IMR-90 (cell line): ENCODE data around the gene HNRNPH2. TPM values are rescaled to one million over a fixed set of nuclear protein-coding genes. Genes with fewer than 3 reads are reported as not detected.

Experiments used
- ATAC-seq: fragments of 200-7000 bp; cut with Tn5 transposase; 2 replicates; pipeline ENCODE4 v1.9.1; 2020; ENCODE audit warnings: low read depth, mild to moderate bottlenecking, moderate library complexity
- BruUV-seq: library from RNA; stranded (reverse); fragments of 400-500 nt; replicated peaks from 2 replicates; lab custom pipeline; 2021; lab: Mats Ljungman, UMichigan
- CTCF ChIA-PET: fragments of 300-600 bp; formaldehyde crosslinking; extraction: SDS; loops from one replicate; lab custom pipeline; 2021; ENCODE audit warnings: antibody characterized with exemption; lab: Yijun Ruan, JAX
- POLR2A ChIA-PET: fragments of 300-600 bp; sonication (Branson Sonifier 250); formaldehyde crosslinking; loops from one replicate; lab custom pipeline; 2022; ENCODE audit warnings: antibody characterized with exemption; ENCODE audit not compliant: unreplicated experiment; lab: Charles Lee
- DNase-seq: peaks from one replicate; pipeline ENCODE4 v3.0.0; 2013
- H2AFZ ChIP-seq: replicated peaks from 2 replicates; pipeline ENCODE3; 2013; ENCODE audit warnings: low read length, mild to moderate bottlenecking; ENCODE audit not compliant: poor library complexity
- H2AK5ac ChIP-seq: 2 replicates; pipeline ENCODE4 v1.6.1; 2013; ENCODE audit warnings: low read depth, low read length, inconsistent platforms
- H2AK9ac ChIP-seq: replicated peaks from 2 replicates; pipeline ENCODE3; 2013; ENCODE audit warnings: mild to moderate bottlenecking, low read depth, low read length, moderate library complexity; ENCODE audit not compliant: poor library complexity
- H2BK120ac ChIP-seq: 2 replicates; pipeline ENCODE4 v1.6.1; 2013; ENCODE audit warnings: low read depth, low read length, inconsistent platforms
- H2BK15ac ChIP-seq: 3 replicates; pipeline ENCODE4 v1.6.1; 2013; ENCODE audit warnings: low read depth, low read length, inconsistent platforms
- H2BK20ac ChIP-seq: 2 replicates; pipeline ENCODE4 v1.6.1; 2013; ENCODE audit warnings: low read depth, mild to moderate bottlenecking, inconsistent platforms, low read length, moderate library complexity
- H2BK5ac ChIP-seq: 2 replicates; pipeline ENCODE4 v1.6.1; 2013; ENCODE audit warnings: mild to moderate bottlenecking, low read depth, low read length, inconsistent platforms; ENCODE audit not compliant: poor library complexity, severe bottlenecking
- H3K14ac ChIP-seq: replicated peaks from 2 replicates; pipeline ENCODE4 v1.6.1; 2013; ENCODE audit warnings: low read depth, low read length, inconsistent platforms
- H3K18ac ChIP-seq: 2 replicates; pipeline ENCODE4 v1.6.1; 2013; ENCODE audit warnings: low read depth, low read length, control low read depth
- H3K23ac ChIP-seq: 2 replicates; pipeline ENCODE4 v1.6.1; 2013; ENCODE audit warnings: low read depth, low read length, inconsistent platforms
- H3K27ac ChIP-seq: 2 replicates; pipeline ENCODE4 v1.5.1; 2013; ENCODE audit warnings: mild to moderate bottlenecking, control low read depth, low read length; ENCODE audit not compliant: insufficient read depth
- H3K27me3 ChIP-seq: 2 replicates; pipeline ENCODE4 v1.6.1; 2013; ENCODE audit warnings: low read length; ENCODE audit not compliant: control insufficient read depth, insufficient read depth
- H3K36me3 ChIP-seq: 2 replicates; pipeline ENCODE4 v1.6.1; 2013; ENCODE audit warnings: low read length, mixed read lengths; ENCODE audit not compliant: control insufficient read depth, insufficient read depth
- H3K4ac ChIP-seq: 2 replicates; pipeline ENCODE4 v1.6.1; 2013; ENCODE audit warnings: low read depth, low read length, inconsistent platforms
- H3K4me1 ChIP-seq: 2 replicates; pipeline ENCODE4 v1.6.1; 2013; ENCODE audit warnings: low read length, mixed read lengths; ENCODE audit not compliant: control insufficient read depth, insufficient read depth
- H3K4me2 ChIP-seq: 2 replicates; pipeline ENCODE4 v1.6.1; 2013; ENCODE audit warnings: low read depth, mild to moderate bottlenecking, control low read depth, low read length, moderate library complexity
- H3K4me3 ChIP-seq: 2 replicates; pipeline ENCODE4 v1.5.1; 2013; ENCODE audit warnings: low read depth, mild to moderate bottlenecking, control low read depth, low read length, moderate library complexity; ENCODE audit not compliant: insufficient read depth
- H3K56ac ChIP-seq: 2 replicates; pipeline ENCODE4 v1.6.1; 2013; ENCODE audit warnings: low read length, inconsistent platforms; ENCODE audit not compliant: insufficient read depth; ENCODE audit errors: extremely low read depth
- H3K79me1 ChIP-seq, 2 experiments: 2 replicates each; pipeline ENCODE4 v1.6.1; 2013; ENCODE audit warnings: low read length in 2 of 2, inconsistent platforms in 1 of 2, low read depth in 1 of 2
- H3K9ac ChIP-seq: 2 replicates; pipeline ENCODE4 v1.6.1; 2013; ENCODE audit warnings: low read depth, low read length, control low read depth
- H3K9me1 ChIP-seq: 2 replicates; pipeline ENCODE4 v1.6.1; 2013; ENCODE audit warnings: low read length, inconsistent platforms; ENCODE audit not compliant: insufficient read depth
- H3K9me3 ChIP-seq: 2 replicates; pipeline ENCODE4 v1.6.1; 2013; ENCODE audit warnings: low read length; ENCODE audit not compliant: control insufficient read depth, insufficient read depth
- H4K20me1 ChIP-seq: 2 replicates; pipeline ENCODE4 v1.6.1; 2013; ENCODE audit warnings: low read length, inconsistent platforms; ENCODE audit not compliant: insufficient read depth
- H4K5ac ChIP-seq: 2 replicates; pipeline ENCODE4 v1.6.1; 2013; ENCODE audit warnings: mild to moderate bottlenecking, low read depth, low read length, control low read depth
- H4K8ac ChIP-seq, 2 experiments: 2 replicates each; pipeline ENCODE4 v1.6.1; 2013; ENCODE audit warnings: low read depth in 2 of 2, low read length in 2 of 2, control low read depth in 1 of 2, inconsistent platforms in 1 of 2
- H4K91ac ChIP-seq: 2 replicates; pipeline ENCODE4 v1.6.1; 2013; ENCODE audit warnings: low read depth, low read length, inconsistent platforms; ENCODE audit not compliant: insufficient read depth
- FOS ChIP-seq: fragments of 150-350 bp; IDR thresholded peaks from 2 replicates; pipeline ENCODE4 v1.6.1; 2016; ENCODE audit warnings: low read depth, low read length
- MAFK ChIP-seq: IDR thresholded peaks from 2 replicates; pipeline ENCODE4 v1.6.1; 2012; ENCODE audit warnings: low read depth, low read length, improper control_type of control experiment
- POLR2A ChIP-seq: IDR thresholded peaks from 2 replicates; pipeline ENCODE4 v1.6.1; 2012; ENCODE audit warnings: mild to moderate bottlenecking, low read depth, low read length
- WGBS, 2 experiments: methylation state at CpG; one replicate each; pipeline versions ENCODE4 v1.1.5 to v1.1.7; 2013; ENCODE audit warnings: missing lambda C conversion rate in 2 of 2; ENCODE audit not compliant: insufficient read length in 1 of 2; ENCODE audit errors: extremely low coverage in 2 of 2; 5-methylcytosine and 5-hydroxymethylcytosine counted together
- dilution Hi-C: fragments of 300-500 bp; cut with HindIII; formaldehyde crosslinking; loops from one replicate; pipeline ENCODE4 v1.14.3; 2018; ENCODE audit warnings: low sequenced_read_pairs; ENCODE audit not compliant: unreplicated experiment
- in situ Hi-C: fragments of 300-500 bp; cut with MboI; formaldehyde crosslinking; loops from 3 replicates; pipeline ENCODE4 v1.14.3; 2019; ENCODE audit warnings: low sequenced_read_pairs, inconsistent platforms, mixed read lengths
- intact Hi-C: fragments of 100-400 bp; cut with micrococcal nuclease; formaldehyde crosslinking; loops from 2 replicates; pipeline ENCODE4 v1.10.0; 2022
- polyA plus RNA-seq, 3 experiments: library from polyadenylated mRNA; depleted of rRNA; stranded (reverse); fragments of >200 nt; gene quantifications; 2 replicates each; pipeline ENCODE4 v1.2.3, GENCODE V29; 2012; ENCODE audit warnings: low replicate concordance in 1 of 3
- total RNA-seq: library from RNA; depleted of rRNA; stranded (reverse); fragments of >200 nt; gene quantifications from 2 replicates; pipeline ENCODE4 v1.2.3, GENCODE V29; 2012
- TF ChIP-seq, protein P1 (sequence below): fragments of 150-350 bp; IDR thresholded peaks from 2 replicates; pipeline ENCODE4 v1.6.1; 2016; ENCODE audit warnings: low read depth, mild to moderate bottlenecking, low read length, moderate library complexity, borderline replicate concordance

The HNRNPH2 gene
- total and polyA plus RNA-seq, 2 of the 4 experiments (the other 2 are of a cell fraction), result 42.8 to 54.3 TPM

DNA sequence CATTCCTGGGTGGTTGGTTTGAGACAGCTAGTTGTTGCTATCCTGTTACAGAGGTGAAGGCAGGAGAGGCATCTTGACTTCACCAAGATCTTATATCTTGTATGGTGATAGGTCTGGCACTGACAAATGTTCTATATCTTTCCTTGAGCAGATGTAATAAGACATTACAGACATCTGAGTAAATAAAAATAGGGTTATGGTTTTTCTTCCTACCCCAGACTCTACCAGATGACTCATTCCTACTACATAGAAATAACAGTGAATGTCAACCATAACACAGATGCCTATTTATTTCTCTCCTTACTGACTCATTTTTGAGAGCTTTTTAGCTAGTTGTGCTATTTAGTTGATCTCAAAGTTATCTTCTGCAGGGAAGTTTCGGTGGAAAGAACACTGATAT is 21.9 kb downstream of the HNRNPH2 start:
- POLR2A ChIA-PET, result interaction anchor here (0.7 kb wide), 1 partner anchor 1294 kb away, joined by 8 read pairs; no protein-coding TSS in a partner anchor
- TF ChIP-seq FOS (peak; percentile 58; the same call in 1 of the 2 replicates), POLR2A (no peak), MAFK (no peak)
- TF ChIP-seq, protein P1, sequence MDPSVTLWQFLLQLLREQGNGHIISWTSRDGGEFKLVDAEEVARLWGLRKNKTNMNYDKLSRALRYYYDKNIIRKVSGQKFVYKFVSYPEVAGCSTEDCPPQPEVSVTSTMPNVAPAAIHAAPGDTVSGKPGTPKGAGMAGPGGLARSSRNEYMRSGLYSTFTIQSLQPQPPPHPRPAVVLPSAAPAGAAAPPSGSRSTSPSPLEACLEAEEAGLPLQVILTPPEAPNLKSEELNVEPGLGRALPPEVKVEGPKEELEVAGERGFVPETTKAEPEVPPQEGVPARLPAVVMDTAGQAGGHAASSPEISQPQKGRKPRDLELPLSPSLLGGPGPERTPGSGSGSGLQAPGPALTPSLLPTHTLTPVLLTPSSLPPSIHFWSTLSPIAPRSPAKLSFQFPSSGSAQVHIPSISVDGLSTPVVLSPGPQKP, result no peak

More for the DNA sequence above, 21.9 kb downstream of the HNRNPH2 start:
- no peak overlapping the region for H2AK5ac ChIP-seq
- no peak overlapping the region for H2BK15ac ChIP-seq
- DNase-seq (peak; percentile 69), ATAC-seq (peak; percentile 84)
- H2BK120ac ChIP-seq, result no peak overlapping the region
- peak overlapping the region; percentile 38 for H2BK5ac ChIP-seq
- H3K4me2 ChIP-seq, result peak overlapping the region; percentile 39; the same call in 1 of the 2 replicates
- no peak overlapping the region for H3K4me3 ChIP-seq
- H3K79me1 ChIP-seq, result no peaks in the 10 kb centered on the region
- H3K14ac ChIP-seq, result no peak overlapping the region
- intact Hi-C loops (no loop called here), dilution Hi-C loops (no loop called here), in situ Hi-C loops (no loop called here)
- H2AK9ac ChIP-seq, result no peak overlapping the region
- H3K23ac ChIP-seq, result no peak overlapping the region
- no peaks in the 10 kb centered on the region; the same call in 1 of the 2 replicates for H3K9me3 ChIP-seq
- BruUV-seq, result no TSS peak
- no peaks in the 10 kb centered on the region for H3K36me3 ChIP-seq
- peaks cover 2% of the 10 kb centered on the region; the same call in 1 of the 2 replicates for H3K4me1 ChIP-seq
- H4K20me1 ChIP-seq, result no peaks in the 10 kb centered on the region
- H2AFZ ChIP-seq, result no peak overlapping the region
- no peak overlapping the region for H3K27ac ChIP-seq
- no peak overlapping the region for H3K18ac ChIP-seq
- H4K5ac ChIP-seq, result no peak overlapping the region
- no peak overlapping the region for H3K56ac ChIP-seq
- H4K91ac ChIP-seq, result no peak overlapping the region
- no peak overlapping the region for H3K4ac ChIP-seq
- no peaks in the 10 kb centered on the region for H3K27me3 ChIP-seq
- no peak overlapping the region for H3K9ac ChIP-seq
- no peak overlapping the region for H2BK20ac ChIP-seq
- H3K9me1 ChIP-seq, result no peaks in the 10 kb centered on the region
- CTCF ChIA-PET, result no interaction called here
- no peak overlapping the region for H4K8ac ChIP-seq
- no CpG with 5 or more reads among the region's 1 CpG for WGBS, 2 experiments
